HG03045 (cell line): ENCODE measurements around the gene FOXO1.

ENCODE experiments used
- ATAC-seq: cut with Tn5 transposase; IDR thresholded peaks from one replicate; pipeline ENCODE4 v1.9.1; 2021; ENCODE audit warnings: mild to moderate bottlenecking, moderate library complexity; ENCODE audit not compliant: unreplicated experiment

FOXO1 gene

DNA sequence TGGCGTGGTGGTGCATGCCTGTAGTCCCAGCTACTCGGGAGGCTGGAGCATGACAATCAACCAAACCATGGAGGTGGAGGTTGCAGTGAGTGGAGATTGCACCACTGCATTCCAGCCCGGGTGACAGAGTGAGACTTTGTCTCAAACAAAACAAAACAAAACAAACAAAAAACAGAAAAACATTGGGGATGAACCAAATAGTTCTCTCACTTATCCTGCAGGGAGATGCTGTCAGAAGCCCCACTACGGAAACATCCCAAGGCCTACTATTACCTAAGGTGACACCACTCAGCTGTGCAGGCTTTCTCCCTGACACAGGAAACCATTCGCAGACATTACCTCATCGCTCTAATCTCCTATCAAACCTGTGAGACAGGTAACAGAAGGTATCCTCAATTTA is 113.5 kb downstream of the FOXO1 start:
- ATAC-seq: no peak

- no peak for ATAC-seq
Observed at GRCh38 chr13:40550130-40550529, 116.3 kb downstream of the FOXO1 start.

GRCh38 chr13:40549500-40550094 is 116.8 kb downstream of the FOXO1 start:
- no peak for ATAC-seq

DNA sequence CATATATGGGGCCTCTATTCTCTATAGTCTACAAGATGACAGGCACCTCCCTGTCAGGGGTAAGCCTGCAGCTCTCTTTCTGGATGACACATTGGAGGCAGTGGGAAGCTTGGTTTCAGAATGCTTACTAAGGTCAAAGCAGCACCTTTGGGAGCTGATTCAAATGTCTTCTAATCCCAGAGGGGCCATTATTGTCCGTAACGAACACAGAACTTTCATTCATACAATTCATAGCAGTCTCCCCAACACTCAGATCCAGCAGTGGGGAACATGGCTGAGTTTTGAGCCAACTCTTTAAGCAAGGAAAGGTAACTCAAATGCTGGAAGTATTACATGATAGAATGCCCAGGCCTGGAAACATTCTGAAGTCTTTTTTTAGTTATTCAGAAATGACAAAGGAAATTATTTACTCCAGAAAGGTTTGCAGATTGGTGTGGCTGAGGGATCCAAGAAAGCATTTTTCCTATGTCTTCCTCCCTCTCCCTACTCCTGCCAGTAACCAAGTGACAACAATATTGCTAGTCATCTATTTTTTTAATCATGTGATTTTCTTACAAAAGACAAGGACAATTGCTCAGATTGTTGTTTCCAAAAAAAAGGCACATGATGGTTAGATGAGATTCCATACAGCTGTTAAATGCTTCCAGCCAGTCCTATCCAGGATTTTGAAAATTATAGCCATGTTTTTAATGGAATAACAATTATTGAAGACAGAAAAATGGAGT is 118.7 kb downstream of the FOXO1 start:
- ATAC-seq: no peak

DNA sequence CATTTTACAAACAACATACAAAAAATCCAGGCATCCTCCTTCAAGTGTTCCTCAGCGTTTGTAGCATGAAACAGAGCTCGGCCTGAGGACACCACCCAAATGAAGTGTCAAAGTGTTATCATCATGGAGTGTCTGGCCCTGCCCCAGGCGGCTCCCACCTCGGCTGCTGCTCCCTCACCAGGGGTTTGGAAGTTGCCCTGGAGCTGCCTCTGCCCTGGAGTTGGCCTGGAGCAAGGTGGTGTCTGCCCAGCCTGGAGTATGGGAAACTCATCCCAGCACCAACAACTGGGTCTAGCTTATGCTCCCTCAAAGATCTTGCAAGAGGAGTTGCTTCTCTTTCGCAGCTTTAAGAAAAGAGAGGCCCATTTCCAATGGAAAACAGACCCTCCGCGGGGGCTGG is 120.4 kb downstream of the FOXO1 start:
- ATAC-seq: no peak

DNA sequence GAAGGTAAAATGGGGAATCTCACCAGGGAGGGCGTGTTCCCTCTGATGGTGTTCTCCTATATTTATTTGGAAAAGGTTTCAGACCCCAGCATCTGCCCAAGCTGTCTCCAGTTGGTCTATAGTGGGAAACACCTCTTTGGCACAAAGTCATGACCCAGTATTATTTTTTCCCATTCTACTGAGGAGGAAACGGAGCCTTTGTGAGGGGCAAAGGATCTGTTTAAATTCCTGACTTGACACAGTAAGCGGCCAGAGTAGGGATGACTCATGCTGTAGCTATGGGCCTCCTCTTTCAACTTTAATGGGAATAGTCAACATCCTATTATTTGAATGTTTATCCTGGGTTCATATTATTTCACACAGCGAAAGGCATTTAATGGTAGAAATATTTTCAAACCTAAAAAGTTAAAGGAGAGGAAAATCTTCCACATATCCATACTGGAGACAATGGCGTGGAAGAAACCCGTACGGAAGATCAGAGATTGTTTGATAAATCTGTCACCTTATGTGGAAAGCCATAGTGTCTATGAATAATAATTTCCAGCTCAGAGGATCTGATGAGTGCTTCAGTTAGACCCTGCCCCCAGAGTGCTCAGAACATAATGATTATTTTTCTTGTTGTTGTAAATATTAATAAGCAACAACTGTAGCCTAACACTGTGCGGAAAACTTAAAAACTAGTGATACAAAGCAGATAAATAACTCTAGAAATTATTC is 126.0 kb downstream of the FOXO1 start:
- ATAC-seq: no peak

DNA sequence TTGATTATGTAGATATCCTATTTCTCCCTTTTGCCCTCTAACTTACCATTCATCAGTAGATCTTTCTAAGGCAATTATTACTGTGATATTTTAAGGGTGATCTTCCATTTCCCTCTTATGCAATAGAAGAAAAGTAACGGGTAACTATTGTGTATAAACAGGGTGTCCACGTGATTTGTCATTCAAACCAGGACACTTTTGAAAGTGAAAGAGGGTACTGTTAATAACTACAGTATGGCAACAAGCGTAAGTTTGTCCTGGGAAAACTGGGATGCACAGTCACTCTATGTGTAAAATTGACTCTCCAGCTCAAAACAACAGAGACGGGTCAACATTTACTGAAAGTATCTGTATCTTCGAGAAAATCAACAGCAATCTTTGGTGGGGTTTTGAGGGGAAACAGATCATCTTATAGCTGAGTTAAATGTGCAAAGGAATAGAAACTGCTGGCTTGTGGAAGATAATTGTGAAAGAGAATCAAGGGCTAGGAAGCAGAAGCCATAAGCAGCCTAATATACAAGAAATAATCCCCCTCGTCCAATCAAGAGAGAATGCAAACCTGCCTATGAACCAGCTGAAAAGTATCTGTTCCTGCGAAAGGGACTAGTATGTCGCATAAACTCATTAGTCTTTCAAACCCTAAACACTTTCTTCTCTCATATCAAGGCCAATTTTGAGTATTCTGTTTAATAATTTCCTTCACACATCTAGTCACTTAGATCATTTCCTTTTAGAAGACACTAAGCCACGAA is 126.7 kb downstream of the FOXO1 start:
- no peak for ATAC-seq

GRCh38 chr13:40537146-40537895 is 129.1 kb downstream of the FOXO1 start:
- ATAC-seq: no peak

DNA sequence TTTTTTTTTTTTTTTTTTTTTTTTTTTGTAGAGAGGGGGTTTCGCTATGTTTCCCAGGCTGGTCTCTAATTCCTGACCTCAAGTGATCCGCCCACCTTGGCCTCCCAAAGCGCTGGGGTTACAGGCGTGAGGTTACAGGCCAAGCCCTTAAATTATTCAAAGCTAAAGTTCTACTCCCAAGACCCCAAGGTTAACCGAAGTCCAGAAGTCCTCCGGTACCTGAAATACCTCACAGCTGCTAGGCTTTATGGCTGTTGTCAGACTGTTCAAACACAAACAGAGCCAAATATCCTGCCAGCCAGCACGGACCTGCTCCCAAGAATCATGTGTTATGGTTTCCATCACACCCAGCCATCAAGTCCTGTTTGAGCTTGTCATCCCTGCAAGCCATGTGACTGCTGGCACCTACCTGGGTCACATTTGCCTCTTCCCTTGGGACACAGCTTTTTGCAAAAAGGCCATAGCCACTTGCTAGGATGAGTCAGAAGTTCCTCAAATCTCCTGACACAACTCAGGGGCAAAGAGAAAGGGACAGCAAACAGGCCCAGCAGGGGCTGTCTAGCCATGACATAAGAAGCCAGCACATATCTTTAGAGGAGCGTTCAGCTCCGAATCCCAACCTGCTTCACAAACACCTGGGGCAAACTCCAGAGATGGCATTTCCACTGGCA is 129.9 kb downstream of the FOXO1 start:
- ATAC-seq: no peak

- ATAC-seq: no peak
Observed at GRCh38 chr13:40535345-40535836, 131.1 kb downstream of the FOXO1 start.

GRCh38 chr13:40534456-40534855 is 132.0 kb downstream of the FOXO1 start:
- no peak for ATAC-seq

- ATAC-seq: no peak
Observed at GRCh38 chr13:40533072-40533471, 133.4 kb downstream of the FOXO1 start.

- no peak for ATAC-seq
Observed at GRCh38 chr13:40530961-40531360, 135.5 kb downstream of the FOXO1 start.

GRCh38 chr13:40528881-40529280 is 137.6 kb downstream of the FOXO1 start:
- ATAC-seq: no peak

- ATAC-seq: no peak
Observed at GRCh38 chr13:40527914-40528313, 138.5 kb downstream of the FOXO1 start.

- ATAC-seq: no peak
Observed at GRCh38 chr13:40522282-40522681, 144.2 kb downstream of the FOXO1 start.

GRCh38 chr13:40520916-40521315 is 145.5 kb downstream of the FOXO1 start:
- ATAC-seq: no peak

GRCh38 chr13:40519637-40520036 is 146.8 kb downstream of the FOXO1 start:
- no peak for ATAC-seq

DNA sequence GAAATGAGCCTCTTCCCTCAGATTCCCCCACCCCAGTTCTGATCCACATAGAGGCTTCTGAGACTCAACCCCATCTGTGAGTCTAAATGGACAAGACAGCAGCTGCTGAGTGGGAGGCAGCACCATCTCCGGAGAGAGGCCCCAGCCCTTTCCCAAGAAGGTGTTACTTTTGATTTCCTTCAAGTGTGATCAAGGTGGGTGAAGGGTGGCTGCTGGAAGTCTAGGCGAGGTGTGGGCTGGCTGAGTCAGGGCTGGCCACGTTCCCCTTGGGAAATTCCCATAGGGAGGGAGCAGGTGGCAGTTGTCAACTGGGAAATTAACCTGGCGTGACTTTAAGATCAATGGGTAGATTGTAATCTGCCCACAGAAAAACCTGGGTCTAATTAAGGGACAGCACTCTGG is 148.0 kb downstream of the FOXO1 start:
- ATAC-seq: peak; percentile 50
